Astrocyte (in vitro differentiated cells and primary cell): ENCODE results near the gene CEACAM19. TPM values are rescaled to one million over a fixed set of nuclear protein-coding genes. Genes with fewer than 3 reads are reported as not detected.
A peak's percentile ranks its signal among the peaks of the same experiment; 100 is the strongest.
"Not testable (repeated sequence)": the region's sequence is repeated elsewhere in the genome, so short reads cannot be mapped to it uniquely, and the experiment has no call there.

Source experiments
- DNase-seq: peaks from one replicate; pipeline ENCODE4 v3.0.0-alpha.2; 2010; ENCODE audit warnings: low read depth
- FAIRE-seq: peaks from 2 replicates; lab custom pipeline; 2011; peaks lifted over from hg19 to GRCh38; lab: Jason Lieb, UNC
- H2AFZ ChIP-seq: 2 replicates; pipeline ENCODE4 v1.6.0; 2012; ENCODE audit warnings: low read depth, low read length, inconsistent platforms
- H3K27ac ChIP-seq: 2 replicates; pipeline ENCODE4 v1.5.1; 2011; ENCODE audit warnings: low read depth, low read length, inconsistent platforms
- H3K27me3 ChIP-seq: 2 replicates; pipeline ENCODE4 v1.6.0; 2011; ENCODE audit warnings: low read length, inconsistent platforms; ENCODE audit not compliant: insufficient read depth
- H3K36me3 ChIP-seq: 2 replicates; pipeline ENCODE4 v1.5.1; 2011; ENCODE audit warnings: low read length, inconsistent platforms; ENCODE audit not compliant: insufficient read depth
- H3K4me1 ChIP-seq: 2 replicates; pipeline ENCODE4 v1.5.1; 2011; ENCODE audit warnings: low read length, inconsistent platforms; ENCODE audit not compliant: insufficient read depth
- H3K4me2 ChIP-seq: 2 replicates; pipeline ENCODE4 v1.6.0; 2012; ENCODE audit warnings: low read length, inconsistent platforms
- H3K4me3 ChIP-seq: 2 replicates; pipeline ENCODE4 v1.5.1; 2011; ENCODE audit warnings: low read depth, mild to moderate bottlenecking, low read length, inconsistent platforms; ENCODE audit not compliant: insufficient read depth
- H3K79me2 ChIP-seq: 2 replicates; pipeline ENCODE4 v1.6.0; 2012; ENCODE audit warnings: mild to moderate bottlenecking, low read length, inconsistent platforms; ENCODE audit not compliant: insufficient read depth
- H3K9ac ChIP-seq: 2 replicates; pipeline ENCODE4 v1.6.0; 2012; ENCODE audit warnings: mild to moderate bottlenecking, low read length, inconsistent platforms
- H3K9me3 ChIP-seq: 2 replicates; pipeline ENCODE4 v1.5.1; 2012; ENCODE audit warnings: low read depth, mild to moderate bottlenecking, low read length, inconsistent platforms; ENCODE audit not compliant: insufficient read depth
- H4K20me1 ChIP-seq: 2 replicates; pipeline ENCODE4 v1.6.0; 2012; ENCODE audit warnings: low read length, inconsistent platforms; ENCODE audit not compliant: insufficient read depth
- H3K27ac Mint-ChIP-seq: one replicate; pipeline ENCODE4 v1.8.0; 2021; ENCODE audit warnings: mild to moderate bottlenecking, mixed read lengths; ENCODE audit not compliant: unreplicated experiment
- H3K27me3 Mint-ChIP-seq: one replicate; pipeline ENCODE4 v1.8.0; 2021; ENCODE audit warnings: low read depth, mixed read lengths; ENCODE audit not compliant: unreplicated experiment
- H3K36me3 Mint-ChIP-seq: one replicate; pipeline ENCODE4 v1.8.0; 2021; ENCODE audit warnings: low read depth, mixed read lengths; ENCODE audit not compliant: unreplicated experiment
- H3K4me1 Mint-ChIP-seq: one replicate; pipeline ENCODE4 v1.8.0; 2021; ENCODE audit warnings: low read depth, mixed read lengths; ENCODE audit not compliant: unreplicated experiment
- H3K4me3 Mint-ChIP-seq: one replicate; pipeline ENCODE4 v1.8.0; 2021; ENCODE audit warnings: mild to moderate bottlenecking, moderate library complexity, mixed read lengths; ENCODE audit not compliant: unreplicated experiment
- H3K9me3 Mint-ChIP-seq: one replicate; pipeline ENCODE4 v1.8.0; 2021; ENCODE audit warnings: mild to moderate bottlenecking, mixed read lengths; ENCODE audit not compliant: unreplicated experiment
- EZH2 ChIP-seq: IDR thresholded peaks from 2 replicates; pipeline ENCODE4 v1.6.1; 2012; ENCODE audit warnings: mild to moderate bottlenecking, low read length, inconsistent platforms; ENCODE audit not compliant: insufficient read depth
- total RNA-seq: library from RNA; stranded (reverse); gene quantifications from 2 replicates; pipeline ENCODE4 v1.2.1, GENCODE V29; 2021
- TF ChIP-seq, protein P1 (sequence below): IDR thresholded peaks from 2 replicates; pipeline ENCODE4 v1.5.1; 2011; ENCODE audit warnings: low read depth, mild to moderate bottlenecking, inconsistent platforms, low read length, moderate library complexity; ENCODE audit not compliant: insufficient read depth

Gene CEACAM19
- total RNA-seq, 1 donor from 2014 or later = 8.0 TPM

DNA sequence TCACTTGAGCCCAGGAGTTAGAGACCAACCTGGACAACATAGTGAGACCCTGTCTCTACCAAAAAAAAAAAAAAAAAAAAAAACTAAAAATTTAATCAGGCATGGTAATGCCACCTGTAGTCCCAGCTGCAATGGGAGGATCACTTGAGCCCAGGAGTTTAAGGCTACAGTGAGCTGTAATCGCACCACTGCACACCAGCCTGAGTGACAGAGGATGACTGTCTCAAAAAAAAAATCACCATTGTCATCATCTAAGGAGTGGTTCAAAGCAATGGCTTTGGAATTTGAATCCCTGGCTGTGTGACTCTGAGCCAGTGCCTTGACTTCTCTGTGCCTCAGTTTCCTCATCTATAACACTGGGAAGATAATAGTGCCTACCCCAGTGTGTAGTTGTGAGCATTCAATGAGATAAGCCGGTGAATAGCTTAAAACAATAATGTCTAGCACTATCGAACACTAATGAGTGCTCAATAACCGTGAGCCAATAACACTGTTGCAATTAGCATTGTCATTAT is 46.4 kb upstream of the CEACAM19 start:
- Histone ChIP-seq H3K79me2 (no peaks in the 10 kb centered on the region), H3K4me3 (no peak overlapping the region), H2AFZ (no peak overlapping the region), H3K36me3 (no peaks in the 10 kb centered on the region), H3K4me2 (no peak overlapping the region), H3K9ac (no peak overlapping the region), H3K27ac (peak overlapping the region; percentile 76), H4K20me1 (no peaks in the 10 kb centered on the region), H3K9me3 (no peaks in the 10 kb centered on the region), H3K4me1 (peaks cover 13% of the 10 kb centered on the region), H3K27me3 (no peaks in the 10 kb centered on the region)
- Mint-ChIP-seq H3K4me3 (no peak overlapping the region), H3K9me3 (peaks cover 7% of the 10 kb centered on the region), H3K27ac (no peak overlapping the region), H3K27me3 (peaks cover 11% of the 10 kb centered on the region), H3K4me1 (peaks cover 18% of the 10 kb centered on the region), H3K36me3 (peaks cover 12% of the 10 kb centered on the region)
- no peak for DNase-seq
- TF ChIP-seq EZH2 = no peak
- TF ChIP-seq, protein P1, sequence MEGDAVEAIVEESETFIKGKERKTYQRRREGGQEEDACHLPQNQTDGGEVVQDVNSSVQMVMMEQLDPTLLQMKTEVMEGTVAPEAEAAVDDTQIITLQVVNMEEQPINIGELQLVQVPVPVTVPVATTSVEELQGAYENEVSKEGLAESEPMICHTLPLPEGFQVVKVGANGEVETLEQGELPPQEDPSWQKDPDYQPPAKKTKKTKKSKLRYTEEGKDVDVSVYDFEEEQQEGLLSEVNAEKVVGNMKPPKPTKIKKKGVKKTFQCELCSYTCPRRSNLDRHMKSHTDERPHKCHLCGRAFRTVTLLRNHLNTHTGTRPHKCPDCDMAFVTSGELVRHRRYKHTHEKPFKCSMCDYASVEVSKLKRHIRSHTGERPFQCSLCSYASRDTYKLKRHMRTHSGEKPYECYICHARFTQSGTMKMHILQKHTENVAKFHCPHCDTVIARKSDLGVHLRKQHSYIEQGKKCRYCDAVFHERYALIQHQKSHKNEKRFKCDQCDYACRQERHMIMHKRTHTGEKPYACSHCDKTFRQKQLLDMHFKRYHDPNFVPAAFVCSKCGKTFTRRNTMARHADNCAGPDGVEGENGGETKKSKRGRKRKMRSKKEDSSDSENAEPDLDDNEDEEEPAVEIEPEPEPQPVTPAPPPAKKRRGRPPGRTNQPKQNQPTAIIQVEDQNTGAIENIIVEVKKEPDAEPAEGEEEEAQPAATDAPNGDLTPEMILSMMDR = no peak
- no peak for FAIRE-seq

DNA sequence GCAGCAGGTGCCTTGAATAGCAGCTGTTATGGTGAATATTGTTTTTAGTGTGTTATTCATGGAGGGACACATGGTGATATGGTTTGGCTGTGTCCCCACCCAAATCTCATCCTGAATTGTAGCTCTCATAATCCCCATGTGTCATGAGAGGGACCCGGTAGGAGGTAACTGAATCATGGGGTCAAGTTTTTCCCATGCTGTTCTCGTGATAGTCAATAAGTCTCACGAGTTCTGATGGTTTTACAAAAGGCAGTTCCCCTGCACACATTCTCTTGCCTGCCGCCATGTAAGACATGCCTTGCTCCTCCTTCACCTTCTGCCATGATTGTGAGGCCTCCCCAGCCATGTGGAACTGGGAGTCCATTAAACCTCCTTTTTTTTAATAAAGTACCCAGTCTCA is 45.6 kb upstream of the CEACAM19 start:
- peaks cover 18% of the 10 kb centered on the region for H3K4me1 Mint-ChIP-seq
- not testable (repeated sequence) for FAIRE-seq, H3K4me3 Mint-ChIP-seq

DNA sequence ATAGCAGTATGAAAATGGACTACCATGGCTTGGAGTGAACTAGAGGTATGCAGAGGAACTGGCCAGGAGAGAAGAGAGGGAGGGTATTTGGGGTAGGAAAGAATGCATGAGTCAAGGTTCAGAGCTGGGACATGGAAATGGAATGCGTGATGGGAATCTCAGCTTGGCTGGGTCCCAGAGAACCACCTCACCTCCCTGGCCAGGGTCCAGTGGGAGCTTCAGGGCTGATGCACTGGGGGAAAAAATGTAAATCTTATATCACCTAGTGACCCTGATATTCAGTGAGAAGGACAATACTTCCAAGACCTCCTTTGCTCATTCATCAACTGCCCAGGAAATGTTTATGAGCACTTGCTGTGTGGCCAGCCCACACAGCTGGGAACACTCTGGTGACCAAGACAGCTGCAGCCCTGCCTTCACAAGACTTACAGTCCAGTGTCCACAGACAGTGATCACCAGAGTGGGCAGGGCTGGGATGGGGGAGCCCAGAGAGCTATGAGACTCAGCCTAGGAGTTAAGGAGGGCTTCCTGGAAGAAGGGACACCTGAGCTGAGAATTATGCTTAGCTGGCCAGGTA is 45.1 kb upstream of the CEACAM19 start:
- Histone ChIP-seq H4K20me1 (no peaks in the 10 kb centered on the region), H3K4me3 (no peak overlapping the region), H2AFZ (no peak overlapping the region), H3K27me3 (no peaks in the 10 kb centered on the region), H3K36me3 (no peaks in the 10 kb centered on the region), H3K9me3 (no peaks in the 10 kb centered on the region), H3K4me1 (peaks cover 13% of the 10 kb centered on the region), H3K4me2 (peak overlapping the region; percentile 39), H3K9ac (peak overlapping the region; percentile 30), H3K27ac (peak overlapping the region; percentile 76), H3K79me2 (no peaks in the 10 kb centered on the region)
- Mint-ChIP-seq H3K4me3 (no peak overlapping the region), H3K36me3 (peaks cover 20% of the 10 kb centered on the region), H3K27ac (peak overlapping the region; percentile 78), H3K9me3 (peaks cover 7% of the 10 kb centered on the region), H3K4me1 (peaks cover 18% of the 10 kb centered on the region), H3K27me3 (peaks cover 14% of the 10 kb centered on the region)
- TF ChIP-seq EZH2 = no peak
- TF ChIP-seq, protein P1 = no peak
- DNase-seq (peak; percentile 98), FAIRE-seq (peak; percentile 100)

More for the DNA sequence above, 45.6 kb upstream of the CEACAM19 start:
- not testable (repeated sequence) for H2AFZ ChIP-seq, H3K36me3 ChIP-seq, H3K79me2 ChIP-seq, H3K9me3 Mint-ChIP-seq, DNase-seq, H3K27me3 ChIP-seq, H3K9me3 ChIP-seq, H4K20me1 ChIP-seq, H3K4me3 ChIP-seq
- H3K27me3 Mint-ChIP-seq = peaks cover 11% of the 10 kb centered on the region
- peak overlapping the region; percentile 76 for H3K27ac ChIP-seq
- peak overlapping the region; percentile 78 for H3K27ac Mint-ChIP-seq
- H3K4me1 ChIP-seq = peaks cover 13% of the 10 kb centered on the region
- H3K9ac ChIP-seq = peak overlapping the region; percentile 30
- H3K4me2 ChIP-seq = peak overlapping the region; percentile 28
- peaks cover 16% of the 10 kb centered on the region for H3K36me3 Mint-ChIP-seq
